GM19035 (cell line): ENCODE measurements around the gene FAM151A.

Experiments used
- ATAC-seq: cut with Tn5 transposase; IDR thresholded peaks from one replicate; pipeline ENCODE4 v1.9.1; 2021; ENCODE audit not compliant: unreplicated experiment

FAM151A gene

GRCh38 chr1:54623216-54624007, at the start of gene FAM151A:
Gene FAM151A (minus strand): TSS chr1:54623525. CDS start chr1:54623395, 130 bp downstream.
- ATAC-seq: no peak

- peak; percentile 58 for ATAC-seq
Observed at GRCh38 chr1:54671985-54672608, 48.8 kb upstream of the FAM151A start.

GRCh38 chr1:54668567-54668966, 45.2 kb upstream of the FAM151A start:
- no peak for ATAC-seq

GRCh38 chr1:54667797-54668196, 44.5 kb upstream of the FAM151A start:
- no peak for ATAC-seq

GRCh38 chr1:54666333-54666732, 43.0 kb upstream of the FAM151A start:
- no peak for ATAC-seq

DNA sequence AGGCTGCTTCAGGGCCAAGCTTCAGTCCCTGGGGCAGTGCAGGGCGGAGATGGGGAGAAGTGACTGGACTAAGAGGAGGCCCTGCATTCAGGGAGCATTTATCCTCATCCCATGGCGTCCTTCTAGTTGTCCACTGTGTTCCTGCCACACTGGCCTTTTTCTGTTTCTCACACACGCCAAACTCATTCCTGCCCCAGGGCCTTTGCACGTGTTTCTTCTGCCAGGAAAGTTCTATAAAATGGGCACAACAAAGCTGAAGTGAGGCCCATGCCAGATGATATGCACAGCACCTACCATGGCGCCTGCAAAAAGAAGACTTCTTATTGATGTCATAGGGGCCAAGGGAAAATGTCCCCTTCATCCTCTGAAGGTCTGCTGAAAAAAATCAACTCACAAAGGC, 42.5 kb upstream of the FAM151A start:
- ATAC-seq: no peak

GRCh38 chr1:54664364-54664763, 41.0 kb upstream of the FAM151A start:
- no peak for ATAC-seq

DNA sequence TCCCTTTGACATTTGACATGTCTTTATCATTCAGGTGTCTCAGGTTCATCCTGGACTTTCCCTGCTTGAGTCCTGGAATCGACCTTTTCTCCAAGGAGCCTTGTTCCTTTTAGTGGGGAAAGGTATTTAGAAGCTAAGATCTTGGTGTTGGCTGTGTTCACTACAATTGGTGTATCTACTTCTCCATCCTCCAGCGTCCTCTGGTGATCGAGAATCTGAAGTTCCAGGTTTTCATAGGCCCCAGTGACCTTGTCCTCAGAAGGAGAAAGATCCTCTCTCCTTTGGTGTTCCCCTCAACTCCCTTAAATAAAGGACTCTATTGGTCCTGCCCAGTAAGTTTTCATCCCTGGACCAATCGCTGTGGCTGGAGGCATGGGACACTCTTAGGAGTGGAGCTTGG, 40.4 kb upstream of the FAM151A start:
- no peak for ATAC-seq

DNA sequence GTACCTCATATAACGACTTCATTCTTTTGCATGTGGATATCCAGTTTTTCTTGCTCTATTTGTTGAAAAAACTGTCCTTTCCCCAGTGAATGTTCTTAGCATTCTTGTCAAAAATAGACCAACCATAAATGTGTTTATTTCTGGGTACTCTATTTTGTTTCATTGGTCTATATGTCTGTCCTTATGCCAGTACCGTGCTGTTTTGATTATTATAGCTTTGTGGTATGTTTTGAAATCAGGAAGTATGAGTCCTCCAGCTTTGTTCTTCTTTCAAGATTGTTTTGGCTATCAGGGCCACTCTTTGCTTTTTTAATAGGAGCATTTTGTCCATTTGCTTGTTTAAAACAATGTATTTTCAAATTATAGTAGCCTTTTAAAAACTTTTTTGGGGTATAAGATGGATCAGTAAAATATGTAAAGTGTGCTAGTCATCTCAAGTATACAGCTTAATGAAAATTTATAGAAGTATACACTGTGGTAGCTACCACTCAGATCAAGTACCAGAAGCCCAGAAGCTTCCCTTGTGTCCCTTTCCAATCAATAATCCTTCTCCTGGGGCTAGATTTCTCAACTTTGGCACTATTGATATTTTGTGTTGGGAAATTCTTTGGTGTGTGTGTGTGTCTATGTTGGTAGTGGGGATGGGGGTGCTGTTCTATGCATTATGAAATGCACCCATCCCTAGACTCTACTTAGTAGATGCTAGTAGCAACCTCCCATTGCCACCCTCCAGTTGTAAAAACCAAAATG, 35.0 kb upstream of the FAM151A start:
- no peak for ATAC-seq

GRCh38 chr1:54653036-54653435, 29.7 kb upstream of the FAM151A start:
- ATAC-seq: no peak

GRCh38 chr1:54652168-54652567, 28.8 kb upstream of the FAM151A start:
- ATAC-seq: no peak

DNA sequence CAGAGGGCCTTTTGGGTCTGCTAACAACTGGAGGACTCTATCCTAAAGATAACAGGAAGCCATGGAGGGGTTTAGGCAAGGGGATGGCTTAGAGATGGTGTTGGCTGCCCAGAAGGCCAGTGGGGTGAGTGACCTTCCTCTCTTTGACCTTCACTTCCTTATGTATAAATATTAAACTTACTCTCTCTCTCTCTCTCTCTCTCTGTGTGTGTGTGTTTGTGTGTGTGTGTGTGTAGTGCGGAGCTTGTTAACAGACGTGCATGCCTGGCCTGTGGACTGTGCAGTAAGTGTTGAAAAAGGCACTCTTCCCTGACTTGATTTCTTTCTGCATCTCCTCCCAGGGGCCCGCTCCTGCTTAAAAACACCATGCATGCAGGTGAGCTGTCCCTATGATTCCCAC, 28.3 kb upstream of the FAM151A start:
- ATAC-seq: no peak

DNA sequence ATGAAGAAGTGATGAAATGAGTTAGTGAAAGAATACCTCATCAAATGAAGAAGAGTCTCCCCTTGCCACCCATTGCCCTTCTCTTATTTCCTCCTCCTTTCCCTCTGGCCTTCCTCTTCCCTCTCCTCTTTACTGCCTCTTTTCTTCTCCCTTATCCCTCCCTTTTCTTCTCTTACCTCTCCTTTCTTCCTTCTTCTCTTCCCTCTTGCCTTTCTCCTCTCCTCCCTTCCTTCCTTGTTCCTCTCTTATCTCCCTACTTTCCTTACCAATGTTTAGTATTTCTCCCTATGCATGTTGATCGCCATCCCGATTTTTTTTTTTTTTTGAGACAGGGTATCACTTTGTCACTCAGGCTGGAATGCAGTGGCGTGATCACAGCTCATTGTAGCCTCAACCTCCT, 27.1 kb upstream of the FAM151A start:
- ATAC-seq: no peak

DNA sequence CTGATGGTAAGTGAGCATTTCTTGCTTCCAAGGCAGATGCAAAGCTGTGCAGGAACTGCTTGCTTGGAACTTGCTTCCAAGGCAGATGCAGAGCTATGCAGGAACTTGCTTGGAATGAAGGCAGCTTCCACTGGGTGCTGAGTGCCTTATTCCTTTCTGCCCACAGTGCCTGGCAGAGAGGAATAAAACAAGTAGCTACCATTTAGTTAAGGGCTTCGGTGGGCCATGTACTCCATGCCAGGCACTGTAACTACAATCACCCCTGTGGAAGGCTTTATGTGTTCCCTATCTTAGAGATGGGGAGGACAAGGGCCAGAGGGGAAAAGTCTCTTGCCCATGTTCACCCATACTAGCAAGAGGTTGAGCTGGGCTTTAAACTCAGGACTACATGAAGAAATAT, 26.6 kb upstream of the FAM151A start:
- ATAC-seq: no peak

DNA sequence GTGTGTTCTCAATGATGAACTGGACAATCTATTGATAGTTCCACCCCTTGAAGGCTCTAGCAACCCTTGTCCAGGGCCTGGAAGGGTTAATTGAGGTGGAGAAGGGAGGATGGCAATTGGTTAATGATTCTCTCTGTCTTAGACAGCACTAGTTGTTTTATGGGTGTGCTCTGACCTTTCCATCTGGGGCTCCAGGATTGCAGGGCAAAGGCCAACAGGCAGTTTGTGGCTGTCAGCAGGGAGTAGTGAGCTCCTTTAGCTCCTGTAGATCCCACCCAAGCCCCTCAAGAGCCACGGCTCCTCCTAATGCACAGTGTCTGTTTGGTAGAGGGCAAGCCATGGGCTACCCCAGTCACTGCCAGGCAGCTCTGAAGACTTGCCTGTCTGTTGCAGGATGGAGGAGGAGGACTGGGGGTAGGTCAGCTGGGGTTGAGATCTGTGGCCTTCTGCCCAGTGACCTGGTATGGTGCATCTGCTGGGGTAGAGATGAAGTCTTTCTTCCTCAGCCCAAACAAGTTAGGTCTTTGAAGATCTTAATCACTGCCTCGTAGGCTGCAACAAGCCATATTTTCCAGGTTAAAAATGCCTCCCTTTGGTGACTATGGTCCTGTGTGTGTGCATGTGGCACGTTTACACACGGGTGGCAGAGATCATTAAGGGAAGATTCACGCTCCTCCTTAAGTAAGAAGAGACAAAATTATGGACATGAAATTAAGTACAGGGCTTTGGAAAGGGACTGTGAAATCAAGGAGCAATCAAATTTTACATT, 26.0 kb upstream of the FAM151A start:
- no peak for ATAC-seq

DNA sequence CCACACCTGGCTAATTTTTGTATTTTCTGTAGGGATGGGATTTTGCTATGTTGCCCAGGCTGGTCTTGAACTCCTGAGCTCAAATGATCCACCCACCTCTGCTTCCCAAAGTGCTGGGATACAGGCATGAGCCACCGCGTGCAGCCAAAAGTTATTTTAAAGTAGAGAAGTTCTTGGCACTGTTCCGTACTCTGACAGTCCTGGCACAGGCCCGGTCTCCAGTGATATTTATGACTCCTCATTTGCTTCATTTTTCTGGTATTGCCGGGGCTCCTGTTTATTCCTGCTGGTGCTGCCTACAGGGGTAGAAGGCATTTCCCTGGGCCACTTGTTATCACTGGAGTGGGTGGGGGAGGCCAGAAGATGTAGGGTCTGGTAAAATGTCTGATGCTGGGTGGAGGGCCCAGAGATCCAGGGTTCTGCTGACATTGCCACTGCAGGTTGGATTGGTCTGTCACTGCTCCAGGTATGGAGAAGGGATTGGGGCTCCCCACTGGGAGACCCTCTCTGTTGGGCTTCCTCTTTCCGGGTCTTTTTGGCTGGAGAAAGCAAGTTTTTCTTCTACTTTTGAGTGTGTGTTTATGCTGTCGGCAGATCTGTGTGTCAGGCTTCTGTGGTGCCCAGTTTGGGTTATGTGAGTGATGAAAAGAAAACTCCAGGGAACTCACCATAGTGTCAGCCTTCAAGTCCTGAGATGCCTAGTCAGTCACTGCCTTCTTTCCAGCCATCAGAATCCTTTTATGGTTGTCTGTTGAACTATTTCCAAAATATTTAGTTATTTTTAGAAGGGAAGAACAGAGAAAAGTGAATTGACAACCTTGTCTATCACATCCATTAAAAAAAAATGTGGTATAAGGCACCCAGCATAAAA, 22.7 kb upstream of the FAM151A start:
- no peak for ATAC-seq

DNA sequence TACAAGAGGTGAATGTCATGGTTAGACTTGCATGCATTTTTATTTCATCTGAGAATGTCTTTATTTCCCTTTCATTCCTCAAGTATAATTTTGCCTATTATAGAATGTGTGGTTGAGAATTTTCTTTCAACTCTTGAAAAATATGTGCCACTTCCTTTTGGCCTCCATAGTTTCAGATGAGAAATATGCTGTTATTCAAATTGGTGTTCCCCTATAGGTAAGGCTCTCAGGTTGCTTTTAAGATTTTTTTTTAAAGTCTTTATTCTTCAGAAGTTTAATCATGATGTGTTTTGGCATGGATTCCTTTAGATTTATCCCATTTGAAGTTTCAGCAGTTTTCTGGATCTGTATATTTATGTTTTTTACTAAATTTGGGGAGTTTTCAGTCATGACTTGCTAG, 20.4 kb upstream of the FAM151A start:
- no peak for ATAC-seq

DNA sequence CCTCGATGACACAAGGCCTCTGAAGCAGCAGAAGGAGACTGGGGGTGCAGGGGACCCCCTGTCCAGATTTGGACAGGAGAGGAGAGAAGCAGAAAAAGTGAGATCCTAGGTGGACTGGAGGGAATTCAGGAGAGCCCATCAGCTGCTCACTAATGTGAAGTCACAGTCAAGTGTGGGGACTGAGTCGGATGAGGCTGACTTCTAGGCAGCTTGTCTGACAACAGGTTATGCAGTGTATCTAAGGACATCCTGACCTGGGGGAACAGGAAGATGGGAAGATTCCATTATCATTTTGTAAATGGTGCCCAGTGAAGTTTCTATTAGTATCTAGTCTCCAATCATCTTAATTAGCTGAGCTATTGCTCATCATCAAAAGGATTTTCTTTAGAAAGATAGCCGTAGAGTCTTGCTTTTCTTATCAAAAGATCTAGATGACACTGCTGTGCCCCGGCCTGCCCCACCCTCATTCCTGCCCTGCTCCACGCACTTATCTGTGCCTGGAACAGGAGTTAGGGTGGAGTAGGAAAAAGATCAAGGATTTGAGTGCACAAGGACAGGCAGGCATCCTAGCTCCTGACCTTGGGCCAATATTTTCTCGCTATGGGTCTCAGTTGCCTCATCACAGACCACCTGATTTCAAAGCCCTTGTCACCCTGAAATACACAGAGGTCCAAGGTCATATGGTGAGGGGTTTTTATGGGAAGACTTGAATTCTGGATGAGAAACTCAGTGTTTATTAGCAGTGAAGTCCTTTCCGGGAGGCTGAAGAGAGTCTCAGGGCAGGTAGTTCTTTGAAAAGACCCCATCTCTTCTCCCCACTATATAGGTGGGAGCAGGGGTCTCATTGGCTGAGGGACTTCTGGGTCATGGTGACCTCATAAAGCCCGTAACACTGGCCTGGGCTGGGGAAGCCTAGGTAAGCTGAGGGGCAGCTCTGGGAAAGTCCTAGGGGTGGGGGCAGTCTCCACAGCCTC, 17.8 kb upstream of the FAM151A start, which contains the start of gene MROH7:
Gene MROH7, plus strand, starts transcription at position 924 of the 974 bp plus-strand sequence. CDS start 11,141 bp downstream, outside the sequence.
- no peak for ATAC-seq

DNA sequence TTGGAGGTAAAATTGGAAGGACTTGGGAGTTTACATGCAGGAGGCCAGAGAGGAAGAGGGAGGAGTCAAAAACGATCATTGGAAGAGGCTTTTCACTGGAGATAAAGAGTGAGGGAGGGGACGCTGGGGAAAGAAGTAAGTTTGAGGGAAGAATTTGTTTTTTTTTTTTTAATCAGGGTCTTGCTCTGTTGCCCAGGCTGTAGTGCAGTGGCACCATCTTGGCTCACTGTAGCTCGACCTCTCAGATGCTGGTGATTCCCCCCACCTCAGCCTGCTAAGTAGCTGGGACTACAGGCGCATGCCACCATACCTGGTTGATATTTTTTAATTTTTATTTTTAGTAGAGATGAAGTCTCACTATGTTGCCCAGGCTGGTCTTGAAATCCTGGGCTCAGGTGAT, 17.0 kb upstream of the FAM151A start:
- no peak for ATAC-seq
